NCI-H748 treated with DMSO at 0.1 percent for 48 hours (cell line): Measurements from ENCODE around the gene DUSP1.

ENCODE experiments used
- DNase-seq: peaks from one replicate; lab custom pipeline; 2025; lab: John Stamatoyannopoulos, UW

The DUSP1 gene

GRCh38 chr5:172724242-172725183 lies 46.5 kb downstream of the DUSP1 start:
- DNase-seq, result no peak

DNA sequence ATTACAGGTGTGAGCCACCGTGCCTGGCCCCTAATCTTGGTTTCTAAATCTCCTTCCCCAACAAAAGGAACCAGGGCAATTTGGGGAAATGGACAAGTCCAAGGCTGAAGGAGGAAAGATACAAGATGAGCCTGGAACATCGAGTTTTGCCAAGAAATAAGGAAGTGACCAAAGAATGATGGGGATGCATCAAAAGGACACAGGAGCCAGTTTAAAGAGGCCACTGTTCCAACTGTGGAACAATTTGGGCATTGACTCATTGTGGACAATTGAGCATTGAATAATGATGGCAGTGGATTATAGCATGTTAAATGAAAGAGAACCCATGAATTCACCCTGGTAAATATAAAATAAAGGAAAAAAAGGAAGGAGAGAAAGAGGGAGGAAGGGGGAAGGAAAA lies 47.5 kb downstream of the DUSP1 start:
- no peak for DNase-seq

GRCh38 chr5:172722327-172722815 lies 48.6 kb downstream of the DUSP1 start:
- no peak for DNase-seq

DNA sequence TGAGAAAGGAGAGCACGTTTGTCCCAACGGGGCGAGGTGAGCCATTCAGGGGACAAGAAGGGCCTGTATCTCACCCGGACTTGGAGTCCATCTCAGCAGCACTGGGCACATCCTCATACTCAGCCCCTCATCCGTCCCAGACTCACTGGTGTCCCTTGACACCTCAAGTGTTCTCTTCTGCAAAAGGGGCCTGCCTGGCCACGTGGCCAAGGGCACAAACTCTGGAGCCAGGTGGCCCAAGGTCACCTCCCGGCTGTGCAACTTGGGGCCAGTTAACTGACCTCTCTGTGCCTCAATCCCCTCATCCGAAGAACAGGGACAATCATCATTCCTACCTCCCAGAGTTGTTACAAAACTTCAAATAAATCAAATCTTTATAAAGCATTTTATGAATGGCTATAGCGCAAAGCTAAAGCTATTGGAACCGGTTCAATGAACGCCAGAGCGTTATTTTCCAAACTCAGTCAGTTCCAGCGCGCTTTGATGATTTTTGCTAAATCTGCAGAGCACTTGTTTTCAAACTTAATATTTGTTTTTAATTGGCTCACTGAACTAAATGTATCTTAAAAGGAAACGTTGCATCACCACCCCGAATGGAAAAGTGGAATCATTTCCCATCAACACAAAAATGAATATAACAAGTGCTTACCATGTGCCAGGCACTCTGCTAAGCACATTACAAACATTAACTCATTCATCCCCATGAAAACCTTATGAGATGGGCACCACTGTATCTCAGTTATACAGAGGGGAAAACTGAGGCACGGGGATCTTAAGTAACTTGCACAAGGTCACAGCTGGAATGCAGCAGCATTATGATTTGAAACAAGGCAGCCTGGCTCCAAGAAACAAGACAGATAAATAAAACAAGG lies 49.3 kb downstream of the DUSP1 start:
- no peak for DNase-seq

DNA sequence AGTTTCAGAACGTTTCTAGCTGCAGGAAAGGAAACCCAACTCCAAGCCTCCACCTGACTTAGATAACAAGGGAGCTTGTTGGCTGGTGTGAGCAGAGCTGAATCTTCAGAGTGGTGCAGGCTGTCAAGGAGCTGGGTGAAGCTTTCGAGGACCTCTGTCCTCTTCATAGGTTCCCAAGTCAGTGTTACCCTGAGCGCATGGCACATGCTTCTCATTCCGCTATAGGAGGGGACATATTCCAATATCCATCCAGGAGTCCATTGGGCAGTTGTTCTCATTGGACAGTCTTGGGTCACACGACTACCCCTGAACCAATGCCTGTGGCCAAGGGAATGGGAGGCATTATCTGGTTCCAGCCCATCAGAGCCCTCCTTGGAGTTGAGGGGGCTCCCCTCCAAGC lies 50.3 kb downstream of the DUSP1 start:
- no peak for DNase-seq

DNA sequence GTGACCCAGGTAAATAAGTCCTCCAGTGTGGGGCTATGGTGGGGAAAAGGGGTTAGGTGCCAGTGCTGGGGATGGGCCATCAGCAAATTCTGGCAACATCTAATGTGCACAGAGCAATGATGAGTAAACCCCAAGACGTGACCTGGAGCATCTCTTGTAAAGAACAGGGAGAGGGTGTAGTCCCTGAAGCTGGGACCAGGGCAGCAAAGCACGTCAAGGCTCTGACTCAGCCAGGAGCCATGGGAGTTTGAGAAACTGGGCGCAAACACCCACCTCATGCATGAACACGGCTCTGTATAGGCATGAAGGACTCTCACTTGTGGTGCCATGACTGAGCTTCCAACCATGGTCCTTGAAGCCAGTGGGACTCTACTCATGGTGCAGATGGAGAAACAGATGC lies 51.8 kb downstream of the DUSP1 start:
- DNase-seq, result no peak

GRCh38 chr5:172718527-172719114 lies 52.4 kb downstream of the DUSP1 start:
- no peak for DNase-seq
